SU-DHL-6 (cell line): ENCODE results near the gene IGSF11.

Experiments
- H2AFZ ChIP-seq: fragments of 200-600 bp; sonication (generic); 2 replicates; pipeline ENCODE4 v1.6.1; 2014; ENCODE audit warnings: low read depth, mild to moderate bottlenecking, moderate library complexity, mixed read lengths, antibody characterized with exemption, low read length; ENCODE audit not compliant: severe bottlenecking
- H3F3A ChIP-seq: fragments of 200-600 bp; shearing (Covaris generic); 2 replicates; pipeline ENCODE4 v1.6.0; 2016; ENCODE audit warnings: antibody characterized with exemption, mild to moderate bottlenecking; ENCODE audit not compliant: insufficient read depth
- H3K27ac ChIP-seq: fragments of 200-600 bp; sonication (generic); 2 replicates; pipeline ENCODE4 v1.5.1; 2016; ENCODE audit warnings: low read depth, mild to moderate bottlenecking, low read length, moderate library complexity, mixed read lengths
- H3K27me3 ChIP-seq: fragments of 200-600 bp; sonication (generic), shearing (Covaris generic); 2 replicates; pipeline ENCODE4 v1.6.0; 2014; ENCODE audit warnings: mild to moderate bottlenecking, low read length
- H3K36me3 ChIP-seq: fragments of 200-600 bp; sonication (generic); 2 replicates; pipeline ENCODE4 v1.6.1; 2014; ENCODE audit warnings: mild to moderate bottlenecking, low read length, mixed read lengths
- H3K4me2 ChIP-seq: fragments of 300-600, 200-600 bp; shearing (Covaris generic), sonication (generic); 2 replicates; pipeline ENCODE4 v1.6.0; 2014; ENCODE audit warnings: low read length, low read depth, mild to moderate bottlenecking; ENCODE audit not compliant: poor library complexity, severe bottlenecking
- H3K4me3 ChIP-seq: fragments of 200-600 bp; sonication (generic); 2 replicates; pipeline ENCODE4 v1.5.1; 2014; ENCODE audit warnings: antibody characterized with exemption, low read length, mild to moderate bottlenecking, mixed read lengths; ENCODE audit not compliant: insufficient read depth, poor library complexity, severe bottlenecking
- H3K79me2 ChIP-seq: fragments of 200-600 bp; sonication (generic); 2 replicates; pipeline ENCODE4 v1.6.1; 2014; ENCODE audit warnings: mild to moderate bottlenecking, low read length, moderate library complexity; ENCODE audit not compliant: insufficient read depth
- H3K9ac ChIP-seq: fragments of 200-600 bp; sonication (generic); 2 replicates; pipeline ENCODE4 v1.7.0; 2014; ENCODE audit warnings: mild to moderate bottlenecking, low read length
- H3K9me2 ChIP-seq: fragments of 200-600 bp; sonication (generic); replicated peaks from 2 replicates; pipeline ENCODE4 v1.6.1; 2014; ENCODE audit warnings: low read length; ENCODE audit not compliant: insufficient read depth
- H3K9me3 ChIP-seq: fragments of 200-600 bp; sonication (generic); 2 replicates; pipeline ENCODE4 v1.6.1; 2014; ENCODE audit warnings: low read length, mixed read lengths; ENCODE audit not compliant: insufficient read depth
- H4K20me1 ChIP-seq: fragments of 200-600 bp; sonication (generic); 2 replicates; pipeline ENCODE4 v1.6.1; 2014; ENCODE audit warnings: low read depth, mild to moderate bottlenecking, antibody characterized with exemption, low read length, moderate library complexity, mixed read lengths
- CTCF ChIP-seq: fragments of 200-600 bp; sonication (generic); IDR thresholded peaks from one replicate; pipeline ENCODE4 v1.5.1; 2017; ENCODE audit warnings: antibody characterized with exemption, mild to moderate bottlenecking, low read length, moderate library complexity; ENCODE audit not compliant: insufficient read depth, poor library complexity, severe bottlenecking
- EZH2phosphoT487 ChIP-seq: fragments of 200-600 bp; sonication (generic), shearing (Covaris generic); conservative IDR thresholded peaks from 2 replicates; pipeline ENCODE4 v1.6.1; 2018; ENCODE audit warnings: mild to moderate bottlenecking, antibody characterized with exemption, low read length, moderate library complexity, mixed read lengths

Gene IGSF11

GRCh38 chr3:118949113-118949760 is 85.4 kb downstream of the IGSF11 start:
- no peaks in the 10 kb centered on the region for H3K36me3 ChIP-seq
- no peak overlapping the region for H3K27ac ChIP-seq
- no peak overlapping the region for H2AFZ ChIP-seq
- H3K4me3 ChIP-seq, result no peak overlapping the region
- H4K20me1 ChIP-seq, result no peaks in the 10 kb centered on the region
- H3K9me3 ChIP-seq, result no peaks in the 10 kb centered on the region
- no peaks in the 10 kb centered on the region for H3K27me3 ChIP-seq
- no peaks in the 10 kb centered on the region for H3K9me2 ChIP-seq
- H3K79me2 ChIP-seq, result no peaks in the 10 kb centered on the region
- TF ChIP-seq CTCF (no peak), EZH2phosphoT487 (no peak)
- no peak overlapping the region for H3K4me2 ChIP-seq
- H3K9ac ChIP-seq, result no peak overlapping the region
- H3F3A ChIP-seq, result no peaks in the 10 kb centered on the region

- no peaks in the 10 kb centered on the region for H3K9me2 ChIP-seq
- no peaks in the 10 kb centered on the region for H3K36me3 ChIP-seq
- no peak overlapping the region for H3K4me3 ChIP-seq
- TF ChIP-seq CTCF (no peak), EZH2phosphoT487 (no peak)
- no peaks in the 10 kb centered on the region for H4K20me1 ChIP-seq
- no peak overlapping the region for H3K9ac ChIP-seq
- H3F3A ChIP-seq, result no peaks in the 10 kb centered on the region
- H3K27ac ChIP-seq, result no peak overlapping the region
- no peaks in the 10 kb centered on the region for H3K79me2 ChIP-seq
- H2AFZ ChIP-seq, result no peak overlapping the region
- H3K9me3 ChIP-seq, result no peaks in the 10 kb centered on the region
- no peaks in the 10 kb centered on the region for H3K27me3 ChIP-seq
- no peak overlapping the region for H3K4me2 ChIP-seq
These were observed 86.5 kb downstream of the IGSF11 start for GRCh38 chr3:118948146-118948545.

- Histone ChIP-seq H3K27me3 (no peaks in the 10 kb centered on the region), H3K79me2 (no peaks in the 10 kb centered on the region), H3F3A (no peaks in the 10 kb centered on the region), H3K9me3 (no peaks in the 10 kb centered on the region), H3K4me3 (no peak overlapping the region), H3K9ac (no peak overlapping the region), H3K27ac (no peak overlapping the region), H4K20me1 (no peaks in the 10 kb centered on the region), H2AFZ (no peak overlapping the region), H3K36me3 (no peaks in the 10 kb centered on the region), H3K9me2 (no peaks in the 10 kb centered on the region), H3K4me2 (no peak overlapping the region)
- TF ChIP-seq EZH2phosphoT487 (no peak), CTCF (no peak)
These were observed 88.2 kb downstream of the IGSF11 start for GRCh38 chr3:118946449-118946848.
